Activated naive CD4-positive, alpha-beta T cell treated with anti-CD3 and anti-CD28 coated beads for 36 hours (primary cell): Measurements from ENCODE around the gene CTNNA2. TPM values are rescaled to one million over a fixed set of nuclear protein-coding genes. Genes with fewer than 3 reads are reported as not detected.

Experiments
- CTCF ChIA-PET: fragments of 350-600 bp; sonication (Branson Sonifier 250); formaldehyde crosslinking; loops from one replicate; lab custom pipeline; 2021; ENCODE audit warnings: antibody characterized with exemption; lab: Charles Lee
- DNase-seq: peaks from one replicate; pipeline ENCODE4 v3.0.0-alpha.2; 2020
- H3K27ac Mint-ChIP-seq: one replicate; pipeline ENCODE4 v1.8.0; 2021; ENCODE audit warnings: mild to moderate bottlenecking, mixed read lengths
- H3K27me3 Mint-ChIP-seq: one replicate; pipeline ENCODE4 v1.8.0; 2021; ENCODE audit warnings: low read depth, mixed read lengths
- H3K36me3 Mint-ChIP-seq: one replicate; pipeline ENCODE4 v1.8.0; 2021; ENCODE audit warnings: low read depth, mixed read lengths
- H3K4me1 Mint-ChIP-seq: one replicate; pipeline ENCODE4 v1.8.0; 2021; ENCODE audit warnings: low read depth, mixed read lengths
- H3K4me3 Mint-ChIP-seq: one replicate; pipeline ENCODE4 v1.8.0; 2021; ENCODE audit warnings: mild to moderate bottlenecking, moderate library complexity, mixed read lengths
- H3K9me3 Mint-ChIP-seq: one replicate; pipeline ENCODE4 v1.8.0; 2021; ENCODE audit warnings: mixed read lengths
- intact Hi-C: fragments of 100-400 bp; cut with micrococcal nuclease; formaldehyde crosslinking; loops from one replicate; pipeline ENCODE4 v1.15.1; 2023
- total RNA-seq, 2 experiments: library from RNA; stranded (reverse); gene quantifications; one replicate each; pipeline ENCODE4 v1.2.3, GENCODE V29; 2021

The CTNNA2 gene
- total RNA-seq, 2 experiments from 2014 or later = not detected

GRCh38 chr2:79938648-79939047 is 425.8 kb downstream of the CTNNA2 start:
- DNase-seq = no peak
- intact Hi-C loops = no loop called here
- Mint-ChIP-seq H3K4me3 (no peak overlapping the region), H3K36me3 (no peaks in the 10 kb centered on the region), H3K9me3 (no peaks in the 10 kb centered on the region), H3K27me3 (peaks cover 16% of the 10 kb centered on the region), H3K27ac (no peak overlapping the region), H3K4me1 (peaks cover 3% of the 10 kb centered on the region)
- CTCF ChIA-PET = no interaction called here

GRCh38 chr2:79940364-79940763 is 427.5 kb downstream of the CTNNA2 start:
- CTCF ChIA-PET = no interaction called here
- DNase-seq = no peak
- Mint-ChIP-seq H3K36me3 (no peaks in the 10 kb centered on the region), H3K27ac (no peak overlapping the region), H3K4me1 (peaks cover 3% of the 10 kb centered on the region), H3K4me3 (no peak overlapping the region), H3K9me3 (no peaks in the 10 kb centered on the region), H3K27me3 (peaks cover 13% of the 10 kb centered on the region)
- intact Hi-C loops = no loop called here

DNA sequence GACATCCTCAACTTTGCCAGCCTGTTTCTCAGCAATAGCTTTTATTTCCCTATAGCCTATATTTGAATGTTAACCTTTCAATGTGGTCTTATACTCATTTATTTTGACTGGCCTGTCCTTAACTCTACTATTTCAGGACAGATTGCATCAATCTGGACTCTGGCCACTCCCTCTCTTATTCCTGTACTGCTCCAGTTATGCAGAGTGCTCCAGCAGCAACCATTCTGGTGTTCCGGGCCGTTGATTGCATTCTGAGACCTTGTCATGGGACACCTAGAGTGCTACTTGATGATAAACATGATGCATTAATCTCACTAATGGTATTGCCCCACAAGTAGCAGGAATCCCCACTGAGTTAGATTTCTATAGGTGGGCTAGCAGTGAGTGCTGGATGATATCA is 428.3 kb downstream of the CTNNA2 start:
- intact Hi-C loops = no loop called here
- CTCF ChIA-PET = no interaction called here
- no peak overlapping the region for H3K27ac Mint-ChIP-seq
- no peaks in the 10 kb centered on the region for H3K36me3 Mint-ChIP-seq
- peaks cover 2% of the 10 kb centered on the region for H3K4me1 Mint-ChIP-seq
- no peaks in the 10 kb centered on the region for H3K9me3 Mint-ChIP-seq
- no peak for DNase-seq
- H3K4me3 Mint-ChIP-seq = no peak overlapping the region
- H3K27me3 Mint-ChIP-seq = peaks cover 11% of the 10 kb centered on the region

- Mint-ChIP-seq H3K27ac (no peak overlapping the region), H3K4me1 (no peaks in the 10 kb centered on the region), H3K36me3 (no peaks in the 10 kb centered on the region), H3K4me3 (no peak overlapping the region), H3K27me3 (peaks cover 8% of the 10 kb centered on the region), H3K9me3 (no peaks in the 10 kb centered on the region)
- intact Hi-C loops = no loop called here
- DNase-seq = no peak
- CTCF ChIA-PET = no interaction called here
These were observed 431.4 kb downstream of the CTNNA2 start for GRCh38 chr2:79944205-79944604.

DNA sequence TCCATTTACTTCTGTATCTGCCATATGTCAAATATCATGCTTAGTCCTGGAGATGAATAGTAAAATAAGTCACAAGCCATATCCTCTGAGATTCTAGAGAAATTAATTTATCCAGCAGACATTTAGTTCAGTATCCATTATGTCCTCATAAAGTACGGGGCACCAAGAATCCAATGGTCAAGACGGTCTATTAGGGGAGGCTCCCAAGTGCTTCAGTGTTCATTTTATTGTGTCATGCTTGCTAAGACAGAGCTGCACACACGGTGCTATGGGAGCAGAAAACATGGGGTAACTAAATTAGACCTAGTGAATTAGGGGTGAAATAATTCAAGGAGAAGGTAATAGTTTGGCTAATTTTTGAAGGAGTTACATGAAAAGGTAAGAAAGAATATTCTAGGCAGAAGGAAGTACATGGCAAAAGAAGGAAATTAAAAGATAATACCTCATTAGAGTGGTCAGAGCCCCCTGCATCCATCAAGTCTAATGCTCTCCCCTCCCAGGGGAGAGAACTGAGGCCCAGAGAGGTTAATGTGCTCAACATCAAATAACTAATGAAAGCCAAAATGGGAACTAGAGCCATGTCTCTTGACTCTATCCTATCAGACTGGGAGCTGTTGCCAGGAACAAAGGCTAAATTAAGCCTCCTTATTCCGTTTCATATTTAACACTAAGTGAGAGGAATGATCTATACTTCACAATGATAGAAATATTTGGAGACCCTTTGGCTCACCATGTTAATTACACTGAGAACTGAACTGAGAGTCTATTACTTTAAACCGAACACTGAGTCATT is 433.0 kb downstream of the CTNNA2 start:
- intact Hi-C loops = no loop called here
- CTCF ChIA-PET = no interaction called here

GRCh38 chr2:79947751-79948150 is 434.9 kb downstream of the CTNNA2 start:
- no peak overlapping the region for H3K4me3 Mint-ChIP-seq
- no peak overlapping the region for H3K27ac Mint-ChIP-seq
- CTCF ChIA-PET = no interaction called here
- no peak for DNase-seq
- intact Hi-C loops = no loop called here
- peaks cover 3% of the 10 kb centered on the region for H3K27me3 Mint-ChIP-seq
- no peaks in the 10 kb centered on the region for H3K4me1 Mint-ChIP-seq
- no peaks in the 10 kb centered on the region for H3K9me3 Mint-ChIP-seq
- H3K36me3 Mint-ChIP-seq = no peaks in the 10 kb centered on the region

More for the DNA sequence above, 433.0 kb downstream of the CTNNA2 start:
- Mint-ChIP-seq H3K4me3 (no peak overlapping the region), H3K27ac (no peak overlapping the region), H3K9me3 (no peaks in the 10 kb centered on the region), H3K4me1 (no peaks in the 10 kb centered on the region), H3K27me3 (peaks cover 5% of the 10 kb centered on the region), H3K36me3 (no peaks in the 10 kb centered on the region)
- no peak for DNase-seq

GRCh38 chr2:79950526-79950925 is 437.7 kb downstream of the CTNNA2 start:
- Mint-ChIP-seq H3K36me3 (no peaks in the 10 kb centered on the region), H3K9me3 (no peaks in the 10 kb centered on the region), H3K27ac (no peak overlapping the region), H3K4me3 (no peak overlapping the region), H3K27me3 (peaks cover 3% of the 10 kb centered on the region), H3K4me1 (no peaks in the 10 kb centered on the region)
- no peak for DNase-seq
- intact Hi-C loops = no loop called here
- CTCF ChIA-PET = no interaction called here

- H3K4me1 Mint-ChIP-seq = no peaks in the 10 kb centered on the region
- H3K4me3 Mint-ChIP-seq = no peak overlapping the region
- H3K27ac Mint-ChIP-seq = no peak overlapping the region
- CTCF ChIA-PET = no interaction called here
- H3K9me3 Mint-ChIP-seq = no peaks in the 10 kb centered on the region
- H3K27me3 Mint-ChIP-seq = no peaks in the 10 kb centered on the region
- H3K36me3 Mint-ChIP-seq = no peaks in the 10 kb centered on the region
- intact Hi-C loops = no loop called here
- no peak for DNase-seq
These were observed 439.8 kb downstream of the CTNNA2 start for GRCh38 chr2:79952616-79953015.

DNA sequence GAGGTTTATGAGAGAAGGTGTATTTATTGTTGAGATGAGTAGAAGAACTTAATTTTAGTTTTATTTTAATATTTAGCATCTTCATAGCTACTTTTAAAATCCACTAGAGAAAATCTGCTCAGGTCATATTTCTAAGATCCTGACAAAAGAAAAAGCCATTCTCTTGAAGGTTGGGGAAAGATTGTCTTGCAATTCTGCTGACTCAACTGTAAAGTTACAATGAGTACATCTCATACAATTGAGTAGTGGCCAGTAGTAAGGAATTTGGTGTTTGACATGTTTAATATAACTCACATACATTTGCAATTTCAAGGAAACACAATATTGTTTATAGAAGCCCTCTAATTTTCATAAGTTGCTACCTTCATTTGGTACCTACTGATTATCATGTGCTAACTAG is 447.2 kb downstream of the CTNNA2 start:
- CTCF ChIA-PET = no interaction called here

GRCh38 chr2:79960519-79960918 is 447.7 kb downstream of the CTNNA2 start:
- no peak overlapping the region for H3K4me3 Mint-ChIP-seq
- H3K4me1 Mint-ChIP-seq = no peaks in the 10 kb centered on the region
- CTCF ChIA-PET = no interaction called here
- DNase-seq = no peak
- H3K27me3 Mint-ChIP-seq = no peaks in the 10 kb centered on the region
- intact Hi-C loops = no loop called here
- H3K9me3 Mint-ChIP-seq = no peaks in the 10 kb centered on the region
- H3K27ac Mint-ChIP-seq = no peak overlapping the region
- H3K36me3 Mint-ChIP-seq = no peaks in the 10 kb centered on the region

More for the DNA sequence above, 447.2 kb downstream of the CTNNA2 start:
- Mint-ChIP-seq H3K4me3 (no peak overlapping the region), H3K9me3 (no peaks in the 10 kb centered on the region), H3K36me3 (no peaks in the 10 kb centered on the region), H3K27me3 (no peaks in the 10 kb centered on the region), H3K4me1 (no peaks in the 10 kb centered on the region), H3K27ac (no peak overlapping the region)
- intact Hi-C loops = no loop called here
- no peak for DNase-seq

DNA sequence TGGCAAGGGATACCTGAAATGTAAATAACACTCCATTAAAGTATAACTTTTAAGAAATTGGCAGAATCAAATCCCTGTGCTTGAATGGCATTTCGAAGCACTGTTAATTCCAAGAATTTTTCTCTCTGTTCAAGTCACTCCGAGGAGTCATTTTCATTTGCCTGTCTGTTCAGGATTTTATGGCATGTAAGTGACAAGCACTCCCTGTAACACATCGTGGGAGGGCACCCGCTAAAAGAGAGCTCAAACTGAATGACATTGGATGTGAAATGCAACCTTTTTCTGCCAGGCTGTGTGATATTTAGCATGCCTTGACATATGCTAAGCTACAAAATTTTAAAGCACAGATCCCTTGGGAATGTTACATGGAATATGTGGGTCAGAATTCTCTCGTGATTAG is 452.1 kb downstream of the CTNNA2 start:
- intact Hi-C loops = no loop called here
- Mint-ChIP-seq H3K36me3 (no peaks in the 10 kb centered on the region), H3K9me3 (no peaks in the 10 kb centered on the region), H3K4me3 (no peak overlapping the region), H3K27me3 (no peaks in the 10 kb centered on the region), H3K27ac (no peak overlapping the region), H3K4me1 (no peaks in the 10 kb centered on the region)
- DNase-seq = no peak
- CTCF ChIA-PET = no interaction called here

GRCh38 chr2:79966369-79966768 is 453.5 kb downstream of the CTNNA2 start:
- intact Hi-C loops = no loop called here
- Mint-ChIP-seq H3K4me1 (no peaks in the 10 kb centered on the region), H3K36me3 (no peaks in the 10 kb centered on the region), H3K27ac (no peak overlapping the region), H3K9me3 (no peaks in the 10 kb centered on the region), H3K27me3 (no peaks in the 10 kb centered on the region), H3K4me3 (no peak overlapping the region)
- no peak for DNase-seq
- CTCF ChIA-PET = no interaction called here

- Mint-ChIP-seq H3K4me1 (no peaks in the 10 kb centered on the region), H3K4me3 (no peak overlapping the region), H3K9me3 (no peaks in the 10 kb centered on the region), H3K36me3 (no peaks in the 10 kb centered on the region), H3K27me3 (no peaks in the 10 kb centered on the region), H3K27ac (no peak overlapping the region)
- intact Hi-C loops = no loop called here
- no peak for DNase-seq
- CTCF ChIA-PET = no interaction called here
These were observed 454.0 kb downstream of the CTNNA2 start for GRCh38 chr2:79966882-79967281.
